K562 (cell line): ENCODE measurements around the gene UNC5B. TPM values are rescaled to one million over a fixed set of nuclear protein-coding genes. Genes with fewer than 3 reads are reported as not detected.

Source experiments
- ATAC-seq: fragments of 200-7000 bp; cut with Tn5 transposase; 3 replicates; pipeline ENCODE4 v1.9.1; 2020; ENCODE audit warnings: moderate library complexity
- BruUV-seq: library from RNA; stranded (reverse); fragments of 400-500 nt; replicated peaks from 2 replicates; lab custom pipeline; 2021; lab: Mats Ljungman, UMichigan
- CTCF ChIA-PET: fragments of 300-600 bp; formaldehyde crosslinking; extraction: SDS; loops from one replicate; lab custom pipeline; 2021; ENCODE audit warnings: low intra/inter-chr PET ratio; lab: Yijun Ruan, JAX
- POLR2A ChIA-PET: fragments of 300-600, 350-650 bp; sonication (Branson Sonifier 250); formaldehyde crosslinking; extraction: SDS; loops from one replicate; lab custom pipeline; 2021; ENCODE audit warnings: antibody characterized with exemption, inconsistent platforms; lab: Yijun Ruan, JAX
- DNase-seq, 4 experiments: peaks; one replicate each; pipeline versions ENCODE4 v3.0.0 to v3.0.0-alpha.2; 2011 to 2018; ENCODE audit warnings: low spot score in 3 of 4, mixed read lengths in 3 of 4; ENCODE audit errors: extremely low read depth in 1 of 4
- FAIRE-seq: peaks from 2 replicates; lab custom pipeline; 2011; peaks lifted over from hg19 to GRCh38; lab: Jason Lieb, UNC
- H2AFZ ChIP-seq: 2 replicates; pipeline ENCODE4 v1.6.0; 2011; ENCODE audit warnings: low read depth, low read length, control low read depth, inconsistent platforms
- H3K27ac ChIP-seq: fragments of 200-600 bp; 3 replicates; pipeline ENCODE4 v1.8.0; 2011; ENCODE audit warnings: low read depth, mild to moderate bottlenecking, control low read depth, inconsistent platforms, low read length, moderate library complexity, mixed read lengths; ENCODE audit errors: extremely low read depth
- H3K27me3 ChIP-seq, 2 experiments: fragments of 300-600 bp in 1 of 2; 2 replicates in 1 of 2; 3 replicates in 1 of 2; pipeline versions ENCODE4 v1.6.0 to v1.8.0; 2011; ENCODE audit warnings: inconsistent platforms in 2 of 2, low read length in 2 of 2, mild to moderate bottlenecking in 1 of 2, mixed read lengths in 1 of 2, moderate library complexity in 1 of 2; ENCODE audit not compliant: control insufficient read depth in 2 of 2, insufficient read depth in 2 of 2
- H3K36me3 ChIP-seq: fragments of 300-600 bp; 3 replicates; pipeline ENCODE4 v1.8.0; 2011; ENCODE audit warnings: mild to moderate bottlenecking, low read length, inconsistent platforms; ENCODE audit not compliant: control insufficient read depth, insufficient read depth
- H3K4me1 ChIP-seq, 2 experiments: fragments of 200-600 bp in 1 of 2; replicated peaks in 1 of 2; 2 replicates in 1 of 2; 3 replicates in 1 of 2; pipeline versions ENCODE4 v1.5.1 to v1.8.0; 2011; ENCODE audit warnings: inconsistent platforms in 2 of 2, low read length in 2 of 2, mild to moderate bottlenecking in 1 of 2, mixed read lengths in 1 of 2, moderate library complexity in 1 of 2; ENCODE audit not compliant: control insufficient read depth in 2 of 2, insufficient read depth in 2 of 2
- H3K4me2 ChIP-seq: 2 replicates; pipeline ENCODE4 v1.6.1; 2011; ENCODE audit warnings: low read length, control low read depth, inconsistent platforms, mixed read lengths; ENCODE audit not compliant: insufficient read depth
- H3K4me3 ChIP-seq: fragments of 200-600 bp; sonication (generic), shearing (Covaris generic); 2 replicates; pipeline ENCODE4 v1.5.1; 2016; ENCODE audit warnings: control low read depth, inconsistent platforms
- H3K79me2 ChIP-seq: fragments of 200-600 bp; 3 replicates; pipeline ENCODE4 v1.8.0; 2011; ENCODE audit warnings: low read length, inconsistent platforms; ENCODE audit not compliant: control insufficient read depth, insufficient read depth
- H3K9ac ChIP-seq, 2 experiments: 2 replicates each; pipeline versions ENCODE4 v1.6.0 to v1.6.1; 2011; ENCODE audit warnings: low read depth in 2 of 2, low read length in 2 of 2, control low read depth in 1 of 2, inconsistent platforms in 1 of 2, mild to moderate bottlenecking in 1 of 2, mixed read lengths in 1 of 2; ENCODE audit not compliant: insufficient read depth in 1 of 2
- H3K9me1 ChIP-seq: one replicate; pipeline ENCODE4 v1.6.0; 2011; ENCODE audit warnings: inconsistent platforms, mild to moderate bottlenecking, low read length, moderate library complexity; ENCODE audit not compliant: control insufficient read depth, insufficient read depth
- H3K9me3 ChIP-seq: replicated peaks from 2 replicates; pipeline ENCODE4 v1.5.1; 2011; ENCODE audit warnings: low read depth, low read length, inconsistent platforms; ENCODE audit not compliant: control insufficient read depth, insufficient read depth
- H4K20me1 ChIP-seq: replicated peaks from 2 replicates; pipeline ENCODE4 v1.6.1; 2011; ENCODE audit warnings: low read length, inconsistent platforms, mixed read lengths; ENCODE audit not compliant: control insufficient read depth, insufficient read depth
- GMEB1 ChIP-seq: fragments of 250-450 bp; sonication (Bioruptor Pico); IDR thresholded peaks from 2 replicates; pipeline ENCODE4 v1.4.0; 2020; ENCODE audit warnings: mild to moderate bottlenecking
- ZBTB17 ChIP-seq: fragments of 450-650 bp; formaldehyde crosslinking; IDR thresholded peaks from 2 replicates; pipeline ENCODE4 v1.4.0; 2020; ENCODE audit warnings: mild to moderate bottlenecking
- ZMIZ1 ChIP-seq, 2 experiments: fragments of 150-350 bp in 1 of 2; IDR thresholded peaks; 2 replicates each; pipeline ENCODE4 v1.6.1; 2012 to 2016; ENCODE audit warnings: low read depth in 2 of 2, low read length in 2 of 2, mild to moderate bottlenecking in 1 of 2, moderate library complexity in 1 of 2
- ZNF23 ChIP-seq: fragments of 250-450 bp; sonication (Bioruptor Pico); IDR thresholded peaks from 2 replicates; pipeline ENCODE4 v1.4.0; 2020; ENCODE audit warnings: mild to moderate bottlenecking
- WGBS: fragments of 100-300 bp; shearing (Covaris generic); methylation state at CpG from one replicate; pipeline ENCODE4 v1.1.6; 2016; ENCODE audit warnings: low coverage, mixed read lengths; ENCODE audit not compliant: insufficient coverage; ENCODE audit errors: missing lambda C conversion rate; 5-methylcytosine and 5-hydroxymethylcytosine counted together
- in situ Hi-C: fragments of 300-500 bp; cut with MboI; formaldehyde crosslinking; loops from 4 replicates; pipeline ENCODE4 v1.15.0; 2018; ENCODE audit warnings: inconsistent platforms, mixed read lengths
- intact Hi-C: fragments of 100-400 bp; cut with micrococcal nuclease; formaldehyde crosslinking; loops from 2 replicates; pipeline ENCODE4 v1.14.2; 2022
- polyA plus RNA-seq, 8 experiments: library from polyadenylated mRNA; depleted of rRNA in 4 of 8; stranded (reverse) in 5 of 8; unstranded in 3 of 8; fragments of >200 nt; fragmentation: Nextera tagmentation in 2 of 8; fragmentation: Illumina TruSeq in 1 of 8; extraction: Ambion mirVana in 2 of 8; extraction: Trizol in 1 of 8; gene quantifications; 2 replicates each; pipeline versions ENCODE4 v1.2.1 to v1.2.3, GENCODE V29; 2011 to 2014; ENCODE audit warnings: inconsistent platforms in 1 of 8, missing spikeins in 1 of 8
- total RNA-seq, 7 experiments: library from RNA; depleted of rRNA in 6 of 7; stranded (reverse); fragments of >200 nt in 6 of 7; fragmentation: Illumina TruSeq in 2 of 7; extraction: Trizol in 2 of 7; gene quantifications; 2 replicates each; pipeline versions ENCODE4 v1.2.1 to v1.2.3, GENCODE V29; 2011 to 2021; ENCODE audit warnings: low replicate concordance in 1 of 7
- TF ChIP-seq, protein P1 (sequence below): fragments of 450-650 bp; IDR thresholded peaks from 2 replicates; pipeline ENCODE4 v1.6.1; 2016; ENCODE audit warnings: low read depth, mild to moderate bottlenecking, moderate library complexity
- TF ChIP-seq, protein P2 (sequence below), 2 experiments: fragments of 450-650 bp; formaldehyde crosslinking in 1 of 2; IDR thresholded peaks; 2 replicates each; pipeline versions ENCODE4 v1.4.0 to v1.6.1; 2014 to 2020; ENCODE audit warnings: mild to moderate bottlenecking in 2 of 2, borderline replicate concordance in 1 of 2, low read depth in 1 of 2

Gene UNC5B
- total and polyA plus RNA-seq, 9 of the 15 experiments (the other 6 are each of a cell fraction or from before 2014, with no cell fraction given): 0.10 to 8.4 (median 2.1) TPM

DNA sequence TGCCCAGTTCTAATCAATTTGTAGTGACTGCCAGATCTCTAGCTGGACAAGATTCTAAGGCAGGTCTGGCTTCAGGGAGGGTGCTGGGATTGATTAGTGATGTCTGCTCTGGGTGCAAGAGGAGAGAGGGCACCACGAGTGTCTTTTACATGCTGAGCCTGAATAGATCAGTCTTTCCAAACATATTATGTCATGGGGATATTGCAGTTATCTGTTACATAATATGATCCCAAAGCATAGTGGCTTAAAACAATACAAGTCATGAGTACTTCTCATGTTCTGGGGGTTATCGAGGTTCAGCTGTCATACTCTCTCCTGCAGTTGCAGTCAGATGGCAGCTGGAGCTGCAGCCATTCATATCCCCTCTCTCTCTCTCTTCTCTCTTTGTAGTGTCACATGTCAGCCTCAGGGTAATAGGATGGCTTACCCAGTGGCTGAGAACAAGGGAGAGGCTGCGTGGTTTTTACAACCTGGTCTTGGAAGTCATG, 132.7 kb downstream of the UNC5B start:
- H3K27ac ChIP-seq: no peak overlapping the region
- intact Hi-C loops: no loop called here
- no peaks in the 10 kb centered on the region for H3K9me1 ChIP-seq
- H3K36me3 ChIP-seq: no peaks in the 10 kb centered on the region
- 53% methylated on average over 3 of the region's 3 CpGs for WGBS
- no TSS peak for BruUV-seq
- H3K4me3 ChIP-seq: no peak overlapping the region
- H2AFZ ChIP-seq: no peak overlapping the region
- ATAC-seq (no peak), DNase-seq (no peak), FAIRE-seq (no peak)
- peaks cover 23% of the 10 kb centered on the region in 2 experiments for H3K4me1 ChIP-seq
- ChIA-PET POLR2A (interaction anchor here (0.9 to 1.6 kb wide), 2 partner anchors 8 to 11 kb away, joined by 3 to 5 read pairs; no protein-coding TSS in a partner anchor), CTCF (no interaction called here)
- H4K20me1 ChIP-seq: peaks cover 6% of the 10 kb centered on the region
- no peak overlapping the region; a peak in 1 of 4 replicates for H3K9ac ChIP-seq
- H3K4me2 ChIP-seq: no peak overlapping the region
- no peaks in the 10 kb centered on the region for H3K27me3 ChIP-seq
- no peaks in the 10 kb centered on the region for H3K79me2 ChIP-seq
- in situ Hi-C loops: no loop called here
- no peaks in the 10 kb centered on the region for H3K9me3 ChIP-seq
- TF ChIP-seq ZBTB17 (peak; percentile 97), GMEB1 (no peak), ZNF23 (CRISPR knock-in tag) (peak; percentile 93), ZMIZ1 (IDR thresholded peaks at IDR 0.05; ENCODE audit: low read depth in 2 of 2, low read length in 2 of 2) (peak in 1 of 2 experiments; percentile 76; a peak in 2 of 4 replicates)
- TF ChIP-seq, protein P1, sequence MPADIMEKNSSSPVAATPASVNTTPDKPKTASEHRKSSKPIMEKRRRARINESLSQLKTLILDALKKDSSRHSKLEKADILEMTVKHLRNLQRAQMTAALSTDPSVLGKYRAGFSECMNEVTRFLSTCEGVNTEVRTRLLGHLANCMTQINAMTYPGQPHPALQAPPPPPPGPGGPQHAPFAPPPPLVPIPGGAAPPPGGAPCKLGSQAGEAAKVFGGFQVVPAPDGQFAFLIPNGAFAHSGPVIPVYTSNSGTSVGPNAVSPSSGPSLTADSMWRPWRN: no peak
- TF ChIP-seq, protein P2, sequence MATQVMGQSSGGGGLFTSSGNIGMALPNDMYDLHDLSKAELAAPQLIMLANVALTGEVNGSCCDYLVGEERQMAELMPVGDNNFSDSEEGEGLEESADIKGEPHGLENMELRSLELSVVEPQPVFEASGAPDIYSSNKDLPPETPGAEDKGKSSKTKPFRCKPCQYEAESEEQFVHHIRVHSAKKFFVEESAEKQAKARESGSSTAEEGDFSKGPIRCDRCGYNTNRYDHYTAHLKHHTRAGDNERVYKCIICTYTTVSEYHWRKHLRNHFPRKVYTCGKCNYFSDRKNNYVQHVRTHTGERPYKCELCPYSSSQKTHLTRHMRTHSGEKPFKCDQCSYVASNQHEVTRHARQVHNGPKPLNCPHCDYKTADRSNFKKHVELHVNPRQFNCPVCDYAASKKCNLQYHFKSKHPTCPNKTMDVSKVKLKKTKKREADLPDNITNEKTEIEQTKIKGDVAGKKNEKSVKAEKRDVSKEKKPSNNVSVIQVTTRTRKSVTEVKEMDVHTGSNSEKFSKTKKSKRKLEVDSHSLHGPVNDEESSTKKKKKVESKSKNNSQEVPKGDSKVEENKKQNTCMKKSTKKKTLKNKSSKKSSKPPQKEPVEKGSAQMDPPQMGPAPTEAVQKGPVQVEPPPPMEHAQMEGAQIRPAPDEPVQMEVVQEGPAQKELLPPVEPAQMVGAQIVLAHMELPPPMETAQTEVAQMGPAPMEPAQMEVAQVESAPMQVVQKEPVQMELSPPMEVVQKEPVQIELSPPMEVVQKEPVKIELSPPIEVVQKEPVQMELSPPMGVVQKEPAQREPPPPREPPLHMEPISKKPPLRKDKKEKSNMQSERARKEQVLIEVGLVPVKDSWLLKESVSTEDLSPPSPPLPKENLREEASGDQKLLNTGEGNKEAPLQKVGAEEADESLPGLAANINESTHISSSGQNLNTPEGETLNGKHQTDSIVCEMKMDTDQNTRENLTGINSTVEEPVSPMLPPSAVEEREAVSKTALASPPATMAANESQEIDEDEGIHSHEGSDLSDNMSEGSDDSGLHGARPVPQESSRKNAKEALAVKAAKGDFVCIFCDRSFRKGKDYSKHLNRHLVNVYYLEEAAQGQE (IDR thresholded peaks at IDR 0.05; ENCODE audit: borderline replicate concordance): peak; percentile 21; the same call in 1 of the 2 replicates
- TF ChIP-seq, protein P2 (CRISPR knock-in tag; IDR thresholded peaks at IDR 0.05; ENCODE audit: low read depth): no peak
